Fibroblast of lung (primary cell): ENCODE data around the gene PURA. TPM values are rescaled to one million over a fixed set of nuclear protein-coding genes. Genes with fewer than 3 reads are reported as not detected.

Experiments used
- DNase-seq, 2 donors: peaks; one replicate each; pipeline versions ENCODE4 v3.0.0 to v3.0.0-alpha.2; 2010; ENCODE audit warnings: low read depth in 2 of 2
- H2AFZ ChIP-seq: 2 replicates; pipeline ENCODE4 v1.5.1; 2012; ENCODE audit warnings: low read length, control low read depth, inconsistent platforms
- H3K27ac ChIP-seq: 2 replicates; pipeline ENCODE4 v1.5.1; 2011; ENCODE audit warnings: low read length, control low read depth; ENCODE audit not compliant: insufficient read depth
- H3K27me3 ChIP-seq: 2 replicates; pipeline ENCODE4 v1.5.1; 2011; ENCODE audit warnings: mild to moderate bottlenecking, low read length; ENCODE audit not compliant: control insufficient read depth, insufficient read depth
- H3K36me3 ChIP-seq: 2 replicates; pipeline ENCODE4 v1.5.1; 2011; ENCODE audit warnings: low read length; ENCODE audit not compliant: control insufficient read depth, insufficient read depth
- H3K4me1 ChIP-seq: 2 replicates; pipeline ENCODE4 v1.5.1; 2011; ENCODE audit warnings: low read length; ENCODE audit not compliant: control insufficient read depth, insufficient read depth; ENCODE audit errors: extremely low read depth
- H3K4me2 ChIP-seq: 2 replicates; pipeline ENCODE4 v1.5.1; 2011; ENCODE audit warnings: low read length, control low read depth; ENCODE audit not compliant: insufficient read depth; ENCODE audit errors: extremely low read depth
- H3K4me3 ChIP-seq, 4 experiments: fragments of 200-600 bp in 1 of 4; sonication (generic) in 1 of 4; replicated peaks in 1 of 4; 2 replicates each; pipeline ENCODE4 v1.5.1; 2011 to 2016; ENCODE audit warnings: low read length in 4 of 4, low read depth in 3 of 4, mild to moderate bottlenecking in 3 of 4, control low read depth in 2 of 4, inconsistent platforms in 1 of 4, mixed read lengths in 1 of 4; ENCODE audit not compliant: insufficient read depth in 1 of 4; ENCODE audit errors: control extremely low read depth in 1 of 4
- H3K79me2 ChIP-seq: 2 replicates; pipeline ENCODE4 v1.5.1; 2012; ENCODE audit warnings: mild to moderate bottlenecking, low read length, inconsistent platforms; ENCODE audit not compliant: control insufficient read depth, insufficient read depth
- H3K9ac ChIP-seq: 2 replicates; pipeline ENCODE4 v1.5.1; 2011; ENCODE audit warnings: mild to moderate bottlenecking, low read length, control low read depth; ENCODE audit not compliant: insufficient read depth
- H3K9me3 ChIP-seq: 2 replicates; pipeline ENCODE4 v1.5.1; 2012; ENCODE audit warnings: low read depth, low read length; ENCODE audit not compliant: control insufficient read depth, insufficient read depth
- H4K20me1 ChIP-seq: 2 replicates; pipeline ENCODE4 v1.5.1; 2011; ENCODE audit warnings: low read length; ENCODE audit not compliant: control insufficient read depth, insufficient read depth; ENCODE audit errors: extremely low read depth
- EZH2 ChIP-seq: IDR thresholded peaks from 2 replicates; pipeline ENCODE4 v1.5.1; 2012; ENCODE audit warnings: low read length, control low read depth, mild to moderate bottlenecking; ENCODE audit errors: missing control alignments
- polyA minus RNA-seq: library from RNA; depleted of rRNA, polyadenylated mRNA; stranded (reverse); fragments of >200 nt; gene quantifications from 2 replicates; pipeline ENCODE4 v1.2.3, GENCODE V29; 2011; ENCODE audit warnings: low replicate concordance
- polyA plus RNA-seq, 2 donors: library from polyadenylated mRNA; depleted of rRNA in 1 of 2; stranded (reverse) in 1 of 2; unstranded in 1 of 2; fragments of >200 nt; gene quantifications; 2 replicates each; pipeline ENCODE4 v1.2.1, GENCODE V29; 2011 to 2012; ENCODE audit warnings: missing spikeins in 1 of 2
- total RNA-seq: library from RNA; depleted of rRNA; stranded (reverse); fragments of >200 nt; gene quantifications from 2 replicates; pipeline ENCODE4 v1.2.1, GENCODE V29; 2014
- TF ChIP-seq, protein P1 (sequence below), 2 donors: IDR thresholded peaks in 1 of 2; conservative IDR thresholded peaks in 1 of 2; 1 replicate in 1 of 2; 2 replicates in 1 of 2; pipeline ENCODE4 v1.5.1; 2011 to 2012; ENCODE audit warnings: low read length in 2 of 2, control low read depth in 1 of 2, inconsistent platforms in 1 of 2, low read depth in 1 of 2, mild to moderate bottlenecking in 1 of 2

Gene PURA
- total RNA-seq (19.0 and 20.0 TPM in 2 replicates), polyA plus RNA-seq (4.9 and 8.0 TPM in 2 replicates), polyA minus RNA-seq (4.4 and 5.3 TPM in 2 replicates)
- polyA plus RNA-seq (2012), result 7.5 and 11.1 TPM in 2 replicates

DNA sequence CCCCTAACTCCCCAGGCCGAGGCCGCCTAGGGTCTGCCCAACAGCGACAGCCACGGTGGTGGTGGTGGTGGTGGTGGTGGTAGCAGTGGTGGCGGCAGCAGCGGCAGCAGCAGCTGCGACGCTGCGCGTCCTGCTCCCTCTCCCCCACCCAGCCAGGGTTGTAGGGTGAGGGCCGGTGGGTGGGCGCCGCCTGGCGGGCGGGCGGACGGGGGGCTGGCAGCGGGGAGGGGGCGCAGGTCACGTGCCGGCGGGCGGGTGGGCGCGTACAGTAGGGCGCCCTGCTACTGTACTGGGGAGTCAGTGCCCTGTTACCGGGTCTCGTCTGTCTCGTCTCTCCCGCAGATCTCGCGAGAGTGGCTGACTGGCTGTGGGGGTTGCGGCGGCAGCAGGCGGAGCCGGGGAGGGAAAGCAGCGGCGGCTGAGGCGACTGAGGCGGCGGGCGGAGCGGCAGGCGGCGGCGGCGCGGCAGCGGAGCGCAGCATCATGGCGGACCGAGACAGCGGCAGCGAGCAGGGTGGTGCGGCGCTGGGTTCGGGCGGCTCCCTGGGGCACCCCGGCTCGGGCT is at the start of gene PURA:
Gene PURA, plus strand, starts transcription at position 411 of the 565 bp plus-strand sequence. Its CDS starts 73 bp downstream, at position 484.
- peaks cover 6% of the 10 kb centered on the region for H3K4me1 ChIP-seq
- H3K27me3 ChIP-seq, result no peaks in the 10 kb centered on the region
- H3K4me3 ChIP-seq, result peak within 1 kb of the TSS; percentile 73 to 76 (median 74)
- TF ChIP-seq, protein P1, sequence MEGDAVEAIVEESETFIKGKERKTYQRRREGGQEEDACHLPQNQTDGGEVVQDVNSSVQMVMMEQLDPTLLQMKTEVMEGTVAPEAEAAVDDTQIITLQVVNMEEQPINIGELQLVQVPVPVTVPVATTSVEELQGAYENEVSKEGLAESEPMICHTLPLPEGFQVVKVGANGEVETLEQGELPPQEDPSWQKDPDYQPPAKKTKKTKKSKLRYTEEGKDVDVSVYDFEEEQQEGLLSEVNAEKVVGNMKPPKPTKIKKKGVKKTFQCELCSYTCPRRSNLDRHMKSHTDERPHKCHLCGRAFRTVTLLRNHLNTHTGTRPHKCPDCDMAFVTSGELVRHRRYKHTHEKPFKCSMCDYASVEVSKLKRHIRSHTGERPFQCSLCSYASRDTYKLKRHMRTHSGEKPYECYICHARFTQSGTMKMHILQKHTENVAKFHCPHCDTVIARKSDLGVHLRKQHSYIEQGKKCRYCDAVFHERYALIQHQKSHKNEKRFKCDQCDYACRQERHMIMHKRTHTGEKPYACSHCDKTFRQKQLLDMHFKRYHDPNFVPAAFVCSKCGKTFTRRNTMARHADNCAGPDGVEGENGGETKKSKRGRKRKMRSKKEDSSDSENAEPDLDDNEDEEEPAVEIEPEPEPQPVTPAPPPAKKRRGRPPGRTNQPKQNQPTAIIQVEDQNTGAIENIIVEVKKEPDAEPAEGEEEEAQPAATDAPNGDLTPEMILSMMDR (conservative IDR thresholded peaks at IDR 0.05 in 1 of 2, IDR thresholded peaks at IDR 0.05 in 1 of 2; ENCODE audit: low read depth in 1 of 2, low read length in 2 of 2), result no peak
- no peak for TF ChIP-seq EZH2
- H4K20me1 ChIP-seq, result peaks cover 3% of the 10 kb centered on the region
- no peaks in the 10 kb centered on the region for H3K36me3 ChIP-seq
- H2AFZ ChIP-seq, result peak within 1 kb of the TSS; percentile 37
- peak within 1 kb of the TSS; percentile 76 for H3K27ac ChIP-seq
- H3K9ac ChIP-seq, result peak within 1 kb of the TSS; percentile 73
- peak within 1 kb of the TSS; percentile 94 for H3K4me2 ChIP-seq
- DNase-seq, result peak; percentile 86 to 91
- H3K9me3 ChIP-seq, result no peaks in the 10 kb centered on the region
- peaks cover 82% of the 10 kb centered on the region for H3K79me2 ChIP-seq

DNA sequence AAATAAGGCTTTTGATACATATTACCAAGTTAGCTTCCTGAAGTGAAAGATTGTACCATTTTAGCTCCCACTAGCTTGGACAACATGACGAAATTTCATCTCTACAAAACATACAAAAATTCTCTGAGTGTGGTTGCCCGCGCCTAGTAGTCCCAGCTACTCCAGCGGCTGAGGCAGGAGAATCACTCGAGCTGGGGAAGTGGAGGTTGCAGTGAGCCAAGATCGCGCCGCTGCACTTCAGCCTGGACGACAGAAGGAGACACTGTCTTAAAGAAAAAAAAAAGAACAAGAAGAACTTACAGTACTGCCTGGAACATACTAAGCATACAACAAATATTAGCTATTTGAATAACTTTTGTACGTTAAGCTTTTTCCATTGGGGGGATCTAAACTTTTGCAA is 41.1 kb upstream of the PURA start:
- H3K27me3 ChIP-seq, result peaks cover 3% of the 10 kb centered on the region
- no peak for TF ChIP-seq EZH2
- TF ChIP-seq, protein P1 (conservative IDR thresholded peaks at IDR 0.05 in 1 of 2, IDR thresholded peaks at IDR 0.05 in 1 of 2; ENCODE audit: low read depth in 1 of 2, low read length in 2 of 2), result no peak
- no peaks in the 10 kb centered on the region for H3K9me3 ChIP-seq
- no peak for DNase-seq
- no peak overlapping the region for H3K4me2 ChIP-seq
- no peaks in the 10 kb centered on the region for H3K36me3 ChIP-seq
- no peaks in the 10 kb centered on the region for H4K20me1 ChIP-seq
- H3K79me2 ChIP-seq, result no peaks in the 10 kb centered on the region
- no peak overlapping the region for H3K4me3 ChIP-seq
- no peaks in the 10 kb centered on the region for H3K4me1 ChIP-seq
- no peak overlapping the region for H2AFZ ChIP-seq
- no peak overlapping the region for H3K27ac ChIP-seq
- no peak overlapping the region for H3K9ac ChIP-seq

GRCh38 chr5:140073296-140073695 is 40.6 kb upstream of the PURA start:
- Histone ChIP-seq H4K20me1 (no peaks in the 10 kb centered on the region), H3K9ac (no peak overlapping the region), H3K4me2 (no peak overlapping the region), H3K27ac (no peak overlapping the region), H3K79me2 (no peaks in the 10 kb centered on the region), H3K4me1 (no peaks in the 10 kb centered on the region), H2AFZ (no peak overlapping the region), H3K9me3 (no peaks in the 10 kb centered on the region), H3K27me3 (peaks cover 3% of the 10 kb centered on the region), H3K36me3 (no peaks in the 10 kb centered on the region), H3K4me3 (no peak overlapping the region)
- peak; percentile 2 to 42 for DNase-seq
- no peak for TF ChIP-seq EZH2
- TF ChIP-seq, protein P1 (conservative IDR thresholded peaks at IDR 0.05 in 1 of 2, IDR thresholded peaks at IDR 0.05 in 1 of 2; ENCODE audit: low read depth in 1 of 2, low read length in 2 of 2), result peak in 1 of 2 donors; percentile 42
